ENCODE data around the gene SMPDL3B.

DNA sequence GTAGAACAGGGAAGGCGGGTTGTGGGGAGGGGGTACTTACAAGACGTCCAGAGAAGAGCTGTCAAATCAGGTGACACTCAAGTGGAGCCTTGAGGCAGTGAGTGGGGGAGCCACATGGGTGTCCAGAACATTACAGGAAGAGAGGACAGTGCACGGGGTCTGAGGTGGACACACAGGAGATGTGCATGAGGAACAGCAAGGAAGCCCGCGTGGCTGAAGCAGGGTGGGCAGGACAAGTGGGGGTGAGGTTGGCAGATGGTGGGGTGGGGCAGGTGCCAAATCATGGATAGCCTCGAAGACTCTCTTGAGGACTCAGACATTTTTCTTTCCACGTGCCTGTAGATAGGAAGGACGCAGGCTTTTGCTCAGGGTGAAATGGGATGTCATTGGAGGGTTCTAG lies 921 bp downstream of the SMPDL3B start:
- TF ChIP-seq, protein P1, sequence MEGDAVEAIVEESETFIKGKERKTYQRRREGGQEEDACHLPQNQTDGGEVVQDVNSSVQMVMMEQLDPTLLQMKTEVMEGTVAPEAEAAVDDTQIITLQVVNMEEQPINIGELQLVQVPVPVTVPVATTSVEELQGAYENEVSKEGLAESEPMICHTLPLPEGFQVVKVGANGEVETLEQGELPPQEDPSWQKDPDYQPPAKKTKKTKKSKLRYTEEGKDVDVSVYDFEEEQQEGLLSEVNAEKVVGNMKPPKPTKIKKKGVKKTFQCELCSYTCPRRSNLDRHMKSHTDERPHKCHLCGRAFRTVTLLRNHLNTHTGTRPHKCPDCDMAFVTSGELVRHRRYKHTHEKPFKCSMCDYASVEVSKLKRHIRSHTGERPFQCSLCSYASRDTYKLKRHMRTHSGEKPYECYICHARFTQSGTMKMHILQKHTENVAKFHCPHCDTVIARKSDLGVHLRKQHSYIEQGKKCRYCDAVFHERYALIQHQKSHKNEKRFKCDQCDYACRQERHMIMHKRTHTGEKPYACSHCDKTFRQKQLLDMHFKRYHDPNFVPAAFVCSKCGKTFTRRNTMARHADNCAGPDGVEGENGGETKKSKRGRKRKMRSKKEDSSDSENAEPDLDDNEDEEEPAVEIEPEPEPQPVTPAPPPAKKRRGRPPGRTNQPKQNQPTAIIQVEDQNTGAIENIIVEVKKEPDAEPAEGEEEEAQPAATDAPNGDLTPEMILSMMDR (IDR thresholded peaks at IDR 0.05): no peak
- TF ChIP-seq POLR2A (IDR thresholded peaks at IDR 0.05): no peak
